Fibroblast of skin of right quadriceps (primary cell): ENCODE results near the gene TOMM40L.

Experiments
- DNase-seq: peaks from one replicate; pipeline ENCODE4 v3.0.0-alpha.2; 2013

The TOMM40L gene

DNA sequence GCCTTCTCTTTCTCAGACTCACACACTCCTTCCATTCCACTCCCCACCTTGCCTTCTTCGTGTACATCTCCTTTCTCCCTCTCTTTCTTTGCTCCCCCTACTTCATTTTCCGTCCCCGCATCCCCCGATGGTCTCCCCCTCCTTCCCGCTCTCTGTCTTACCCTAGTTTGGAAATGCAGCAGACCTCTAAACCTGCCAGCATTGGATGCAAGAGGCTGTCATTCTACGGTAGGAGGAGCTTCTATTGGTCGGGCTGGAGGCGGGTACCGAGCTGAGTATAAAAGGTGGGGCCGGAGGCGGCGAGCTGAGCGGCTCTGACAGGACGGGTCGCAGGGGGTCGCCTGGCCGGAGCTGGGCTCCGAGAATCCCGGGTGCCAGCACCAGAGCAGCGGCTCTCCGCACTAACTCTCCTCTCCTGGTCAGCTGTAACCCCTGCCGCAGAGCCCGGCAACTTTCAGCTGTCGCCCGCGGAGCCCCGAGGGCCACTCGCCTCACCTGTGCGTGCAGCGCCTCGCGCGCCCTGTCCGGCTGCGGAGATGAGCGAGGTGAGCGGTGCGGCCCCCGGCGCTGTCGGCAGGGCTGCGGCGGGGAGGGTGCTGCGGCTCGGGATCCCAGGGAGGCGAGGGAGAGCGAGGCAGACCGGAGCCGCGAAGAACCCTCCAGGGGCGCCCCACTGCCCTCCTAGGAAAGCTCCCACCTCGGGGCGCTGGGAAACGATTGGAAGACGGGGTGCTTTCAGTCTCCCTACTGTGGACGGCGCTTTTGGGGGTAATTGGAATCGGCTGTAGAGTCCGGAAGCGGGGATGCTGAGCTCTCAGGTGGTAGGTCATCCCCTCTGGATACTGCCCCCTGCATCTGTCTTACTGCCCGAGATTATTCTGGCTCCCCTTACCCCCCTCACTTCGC lies 32.8 kb downstream of the TOMM40L start, which contains the start of gene PCP4L1:
TSS of gene PCP4L1 (plus strand) at position 307 of the 906 bp plus-strand sequence. CDS start at position 537, 230 bp downstream.
- peak; percentile 44 for DNase-seq

DNA sequence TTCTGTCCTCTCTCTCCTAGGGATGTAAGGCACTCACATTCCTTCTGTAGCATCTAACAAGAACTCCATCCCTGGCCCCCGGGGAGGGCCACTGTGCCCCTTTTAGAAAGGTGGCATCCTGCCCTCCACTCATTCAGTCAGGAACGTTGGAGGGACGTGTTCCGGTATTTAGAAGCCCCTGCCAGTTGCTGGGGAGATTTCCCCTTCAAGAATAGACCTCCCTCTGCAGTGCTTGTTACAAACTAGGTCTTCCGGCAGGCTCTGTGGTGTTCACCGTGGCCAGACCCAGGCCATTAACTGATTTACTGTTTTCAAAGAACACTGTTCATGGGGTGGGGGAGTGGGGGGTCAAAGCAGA lies 33.5 kb downstream of the TOMM40L start:
- no peak for DNase-seq

GRCh38 chr1:161259765-161260164 lies 33.9 kb downstream of the TOMM40L start:
- no peak for DNase-seq

GRCh38 chr1:161260376-161261260 lies 34.8 kb downstream of the TOMM40L start:
- DNase-seq = no peak

DNA sequence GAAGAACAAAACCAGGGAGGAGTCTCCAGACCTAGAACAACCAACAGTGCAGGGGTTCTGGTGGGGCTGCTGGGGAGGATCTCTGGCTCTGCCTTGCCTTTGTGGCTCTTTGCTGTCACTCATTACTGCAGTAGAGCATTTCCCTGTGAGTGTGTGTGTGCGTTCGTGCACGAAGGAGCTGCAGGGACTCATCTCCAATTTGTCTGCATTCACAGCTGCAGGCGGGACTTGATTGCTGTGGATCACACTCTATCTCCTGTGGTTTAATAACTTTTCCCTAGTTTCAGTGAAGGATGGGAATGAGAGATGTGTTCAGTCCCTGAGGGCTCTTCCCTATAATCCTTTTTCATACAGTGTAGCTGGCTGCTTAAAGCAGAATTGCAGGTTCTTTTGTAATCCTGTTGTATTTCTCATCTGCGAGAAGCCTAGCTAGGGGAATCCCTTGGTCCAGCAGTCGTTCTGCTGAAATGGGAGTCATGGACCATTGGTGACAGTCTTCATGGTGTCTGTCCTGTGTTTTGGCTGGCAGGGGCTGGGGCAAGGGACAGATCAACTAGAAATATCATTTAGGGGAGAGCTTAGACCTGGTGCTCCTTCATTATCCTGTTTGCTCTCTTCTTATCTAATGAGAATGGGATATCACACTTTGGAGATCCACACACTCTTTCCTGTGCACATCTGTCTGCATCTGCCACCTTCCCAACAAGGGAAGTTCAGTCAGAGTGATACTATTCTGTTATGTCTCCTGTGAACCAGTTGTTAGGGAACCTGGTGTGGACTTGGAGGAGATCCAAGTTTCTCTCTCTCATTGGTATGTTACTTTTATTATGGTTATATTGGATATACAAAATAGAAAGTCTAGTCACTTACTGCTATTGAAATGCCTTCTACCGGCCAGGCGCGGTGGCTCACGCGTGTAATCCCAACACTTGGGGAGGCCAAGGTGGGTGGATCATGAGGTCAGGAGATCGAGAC lies 35.7 kb downstream of the TOMM40L start:
- no peak for DNase-seq

DNA sequence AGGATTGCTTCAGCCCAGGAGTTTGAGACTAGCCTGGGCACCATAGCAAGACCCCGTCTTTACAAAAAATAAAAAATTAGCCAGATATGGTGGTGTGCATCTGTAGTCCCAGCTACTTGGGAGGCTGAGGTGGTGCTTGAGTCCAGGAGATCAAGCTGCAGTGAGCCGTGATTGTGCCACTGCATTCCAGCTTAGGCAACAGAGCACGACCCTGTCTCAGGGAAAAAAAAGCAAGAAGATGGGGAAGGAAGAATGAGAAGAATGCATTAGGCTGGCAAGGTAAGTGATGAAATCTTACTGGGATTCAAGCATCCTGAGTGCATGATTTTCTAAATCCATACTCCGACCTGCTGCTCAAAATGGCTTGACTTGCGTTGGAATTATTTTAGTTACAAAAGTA lies 39.4 kb downstream of the TOMM40L start:
- no peak for DNase-seq

- DNase-seq = no peak
Measured at GRCh38 chr1:161266202-161266601, 40.3 kb downstream of the TOMM40L start.

- DNase-seq = no peak
Measured at GRCh38 chr1:161266836-161267235, 41.0 kb downstream of the TOMM40L start.

- DNase-seq = no peak
Measured at GRCh38 chr1:161267321-161267720, 41.5 kb downstream of the TOMM40L start.

GRCh38 chr1:161273402-161273801 lies 47.5 kb downstream of the TOMM40L start:
- DNase-seq = no peak

DNA sequence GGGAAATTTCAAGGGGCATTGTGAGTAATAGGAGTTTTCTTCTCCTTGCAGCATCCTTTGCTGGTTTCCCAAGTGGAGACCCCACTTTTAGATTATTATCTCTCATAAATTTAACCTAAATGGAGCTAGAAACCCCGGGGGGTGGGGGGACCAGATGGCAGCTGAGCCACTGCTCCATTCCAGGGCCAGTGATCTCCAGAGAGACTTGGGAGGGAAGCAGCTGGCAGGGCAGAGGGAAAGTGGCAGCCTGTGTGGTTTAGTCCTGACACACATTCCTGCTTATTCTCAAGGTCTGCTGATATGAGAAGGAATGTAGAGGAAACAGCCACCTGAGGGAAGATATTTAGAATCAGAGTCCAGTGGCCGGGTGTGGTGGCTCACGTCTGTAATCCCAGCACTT lies 49.0 kb downstream of the TOMM40L start:
- DNase-seq = no peak
